PFSK-1 (cell line): ENCODE data around the gene ACOXL.

Experiments
- POLR2AphosphoS5 ChIP-seq: IDR thresholded peaks from 2 replicates; pipeline ENCODE4 v1.6.1; 2012; ENCODE audit warnings: low read depth, mild to moderate bottlenecking, control low read depth, low read length, moderate library complexity
- SIN3A ChIP-seq: IDR thresholded peaks from 2 replicates; pipeline ENCODE4 v1.6.1; 2012; ENCODE audit warnings: mild to moderate bottlenecking, low read length, moderate library complexity, borderline replicate concordance; ENCODE audit not compliant: insufficient read depth
- TAF1 ChIP-seq: IDR thresholded peaks from 2 replicates; pipeline ENCODE4 v1.6.1; 2012; ENCODE audit warnings: low read length, control low read depth, borderline replicate concordance; ENCODE audit not compliant: insufficient read depth
- TF ChIP-seq, protein P1 (sequence below), 2 experiments: IDR thresholded peaks; 2 replicates each; pipeline versions ENCODE4 v1.6.1 to v1.8.0; 2011 to 2012; ENCODE audit warnings: low read depth in 2 of 2, low read length in 2 of 2, control low read depth in 1 of 2, inconsistent platforms in 1 of 2, mild to moderate bottlenecking in 1 of 2, moderate library complexity in 1 of 2; ENCODE audit not compliant: insufficient read depth in 1 of 2

DNA sequence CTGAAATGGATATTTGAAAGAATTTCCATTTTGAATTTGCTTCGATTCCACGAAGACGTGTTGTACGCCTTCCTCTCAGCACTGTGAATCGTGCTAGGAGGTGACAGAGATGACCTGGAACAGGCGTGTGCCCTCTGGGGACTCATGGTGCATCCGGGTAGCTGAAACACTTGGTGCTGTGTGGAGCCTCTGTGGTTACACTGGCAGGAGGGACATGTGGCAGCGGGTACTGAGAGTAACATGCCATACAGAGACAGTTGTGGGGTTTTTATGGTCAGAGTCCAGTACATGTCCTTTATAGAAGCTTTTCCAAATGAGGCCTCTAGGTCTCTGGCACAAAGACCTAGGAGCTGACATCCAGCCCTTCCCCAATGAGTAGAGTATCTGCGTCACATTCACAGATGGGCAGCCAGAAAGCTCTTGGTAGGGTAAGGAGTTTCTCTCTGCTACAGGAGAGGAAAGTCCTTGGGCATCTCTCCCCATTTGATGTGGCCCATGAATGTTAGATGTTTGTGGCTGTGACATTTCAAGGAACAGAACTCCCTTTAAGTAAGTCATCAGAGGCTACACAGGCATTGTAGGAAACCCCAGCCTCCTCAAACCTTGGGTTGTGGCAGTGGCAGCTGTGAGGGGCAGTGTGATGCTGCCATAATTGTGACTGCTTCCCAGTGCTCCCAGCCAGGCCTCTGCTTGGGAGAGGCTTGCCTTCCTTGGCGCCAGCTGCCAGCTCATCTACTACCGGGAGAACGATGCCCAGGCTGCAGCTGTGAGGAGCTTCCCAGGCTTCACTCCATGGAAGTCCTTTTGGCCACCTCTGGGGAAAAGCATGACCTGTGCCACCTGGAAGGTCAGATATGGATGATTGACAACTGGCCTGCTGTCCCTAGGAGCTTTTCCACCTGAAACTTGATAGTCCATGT lies 80.6 kb downstream of the ACOXL start:
- TF ChIP-seq, protein P1, sequence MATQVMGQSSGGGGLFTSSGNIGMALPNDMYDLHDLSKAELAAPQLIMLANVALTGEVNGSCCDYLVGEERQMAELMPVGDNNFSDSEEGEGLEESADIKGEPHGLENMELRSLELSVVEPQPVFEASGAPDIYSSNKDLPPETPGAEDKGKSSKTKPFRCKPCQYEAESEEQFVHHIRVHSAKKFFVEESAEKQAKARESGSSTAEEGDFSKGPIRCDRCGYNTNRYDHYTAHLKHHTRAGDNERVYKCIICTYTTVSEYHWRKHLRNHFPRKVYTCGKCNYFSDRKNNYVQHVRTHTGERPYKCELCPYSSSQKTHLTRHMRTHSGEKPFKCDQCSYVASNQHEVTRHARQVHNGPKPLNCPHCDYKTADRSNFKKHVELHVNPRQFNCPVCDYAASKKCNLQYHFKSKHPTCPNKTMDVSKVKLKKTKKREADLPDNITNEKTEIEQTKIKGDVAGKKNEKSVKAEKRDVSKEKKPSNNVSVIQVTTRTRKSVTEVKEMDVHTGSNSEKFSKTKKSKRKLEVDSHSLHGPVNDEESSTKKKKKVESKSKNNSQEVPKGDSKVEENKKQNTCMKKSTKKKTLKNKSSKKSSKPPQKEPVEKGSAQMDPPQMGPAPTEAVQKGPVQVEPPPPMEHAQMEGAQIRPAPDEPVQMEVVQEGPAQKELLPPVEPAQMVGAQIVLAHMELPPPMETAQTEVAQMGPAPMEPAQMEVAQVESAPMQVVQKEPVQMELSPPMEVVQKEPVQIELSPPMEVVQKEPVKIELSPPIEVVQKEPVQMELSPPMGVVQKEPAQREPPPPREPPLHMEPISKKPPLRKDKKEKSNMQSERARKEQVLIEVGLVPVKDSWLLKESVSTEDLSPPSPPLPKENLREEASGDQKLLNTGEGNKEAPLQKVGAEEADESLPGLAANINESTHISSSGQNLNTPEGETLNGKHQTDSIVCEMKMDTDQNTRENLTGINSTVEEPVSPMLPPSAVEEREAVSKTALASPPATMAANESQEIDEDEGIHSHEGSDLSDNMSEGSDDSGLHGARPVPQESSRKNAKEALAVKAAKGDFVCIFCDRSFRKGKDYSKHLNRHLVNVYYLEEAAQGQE (IDR thresholded peaks at IDR 0.05; ENCODE audit: insufficient read depth in 1 of 2, low read depth in 2 of 2, low read length in 2 of 2) = no peak
- TF ChIP-seq POLR2AphosphoS5 = no peak
- no peak for TF ChIP-seq TAF1
- no peak for TF ChIP-seq SIN3A
